HG03378 (cell line): ENCODE results near the gene RBBP8.

ENCODE experiments used
- ATAC-seq: cut with Tn5 transposase; IDR thresholded peaks from one replicate; pipeline ENCODE4 v1.9.1; 2021; ENCODE audit warnings: mild to moderate bottlenecking, moderate library complexity; ENCODE audit not compliant: unreplicated experiment

Gene RBBP8

DNA sequence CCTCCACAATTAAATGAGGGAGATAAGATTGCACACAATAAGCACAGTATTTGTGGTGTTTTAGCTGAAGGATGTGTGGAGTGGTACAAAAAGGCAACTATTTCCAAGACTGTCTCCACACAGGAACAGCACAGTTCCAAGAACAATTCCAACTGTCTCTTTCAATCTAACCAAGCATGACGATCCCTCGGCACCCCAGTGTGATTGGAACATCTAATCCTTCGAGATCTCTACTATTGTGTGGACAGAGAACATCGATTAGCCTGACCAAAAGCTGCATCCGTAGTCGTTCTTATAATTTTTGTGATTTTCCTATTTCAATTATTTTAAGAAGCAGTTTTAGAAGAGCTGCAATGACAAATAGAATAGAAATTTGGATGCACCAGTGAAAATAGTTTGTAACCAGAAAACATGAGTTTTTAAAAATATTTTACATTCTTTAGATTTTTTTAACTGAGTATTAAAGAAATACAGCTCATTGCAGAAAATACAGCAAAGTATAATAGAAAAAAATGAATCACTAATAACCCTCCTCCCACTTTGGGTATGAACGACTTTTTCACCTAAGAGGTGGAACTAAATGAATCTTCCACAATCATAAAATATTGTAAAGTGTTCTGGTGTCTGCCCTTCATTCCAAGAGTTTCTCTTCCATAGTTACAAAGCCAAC, 125.8 kb downstream of the RBBP8 start:
- no peak for ATAC-seq

DNA sequence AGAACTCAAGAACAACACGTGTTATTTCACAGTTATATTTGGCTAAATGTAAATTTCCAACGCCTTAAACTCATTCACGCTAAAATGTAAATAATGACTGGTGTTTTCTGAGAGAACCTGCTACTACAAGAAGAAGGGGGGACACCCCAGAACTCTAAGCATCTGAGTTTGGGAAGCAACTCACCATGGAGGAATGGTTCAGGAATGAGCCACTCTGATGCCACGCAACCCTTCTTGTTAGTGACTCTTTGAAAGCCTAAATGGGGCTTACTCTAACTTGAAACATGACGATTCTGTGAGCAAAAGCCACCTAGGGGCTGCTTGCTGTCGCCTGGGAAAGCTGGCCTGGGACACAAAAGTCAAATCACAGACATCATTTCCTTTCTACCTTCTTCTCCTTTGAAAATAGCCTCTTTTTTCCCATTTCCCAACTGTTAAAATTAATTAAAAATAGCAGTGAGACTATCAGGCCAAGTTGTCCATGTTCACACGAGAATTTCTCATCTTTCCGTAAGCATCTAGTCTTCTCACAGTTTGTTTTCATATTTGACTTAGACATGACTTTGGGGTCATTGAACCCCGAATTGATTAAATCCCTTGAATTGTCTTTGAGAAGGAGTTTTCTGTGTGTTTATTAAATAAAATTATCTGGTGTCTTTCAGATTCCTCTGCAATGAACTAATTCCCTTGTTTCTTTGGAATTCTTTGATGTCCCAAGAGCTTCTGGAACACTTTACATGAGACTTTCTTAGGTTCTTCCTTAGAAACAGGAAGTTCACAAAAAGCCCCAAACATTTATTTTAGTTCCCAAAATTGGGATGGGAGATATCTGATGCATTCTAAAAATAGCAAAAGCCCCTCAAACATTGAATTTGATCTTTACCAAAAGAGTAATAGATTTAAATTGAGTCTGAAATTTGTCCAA, 126.7 kb downstream of the RBBP8 start:
- ATAC-seq, result no peak

GRCh38 chr18:23062011-23062410, 128.9 kb downstream of the RBBP8 start:
- no peak for ATAC-seq

DNA sequence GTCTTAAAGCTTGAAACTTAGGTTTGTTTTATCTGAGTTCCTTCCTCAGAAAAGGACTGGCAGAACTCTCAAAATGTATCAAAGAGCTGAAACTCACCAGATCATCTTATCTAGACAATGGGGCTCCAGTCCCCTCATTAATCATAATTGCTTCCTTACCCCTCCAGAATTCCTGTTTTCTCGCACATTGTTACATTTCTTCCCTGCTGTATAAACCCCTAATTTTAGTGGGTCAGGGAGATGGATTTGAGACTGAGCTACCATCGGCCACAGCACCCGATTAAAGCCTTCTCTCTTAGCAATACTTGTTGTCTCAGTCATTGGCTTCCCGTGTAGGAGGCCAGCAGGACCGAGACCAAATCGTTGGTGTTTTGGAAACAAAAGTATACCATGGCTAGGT, 130.4 kb downstream of the RBBP8 start:
- ATAC-seq, result no peak

DNA sequence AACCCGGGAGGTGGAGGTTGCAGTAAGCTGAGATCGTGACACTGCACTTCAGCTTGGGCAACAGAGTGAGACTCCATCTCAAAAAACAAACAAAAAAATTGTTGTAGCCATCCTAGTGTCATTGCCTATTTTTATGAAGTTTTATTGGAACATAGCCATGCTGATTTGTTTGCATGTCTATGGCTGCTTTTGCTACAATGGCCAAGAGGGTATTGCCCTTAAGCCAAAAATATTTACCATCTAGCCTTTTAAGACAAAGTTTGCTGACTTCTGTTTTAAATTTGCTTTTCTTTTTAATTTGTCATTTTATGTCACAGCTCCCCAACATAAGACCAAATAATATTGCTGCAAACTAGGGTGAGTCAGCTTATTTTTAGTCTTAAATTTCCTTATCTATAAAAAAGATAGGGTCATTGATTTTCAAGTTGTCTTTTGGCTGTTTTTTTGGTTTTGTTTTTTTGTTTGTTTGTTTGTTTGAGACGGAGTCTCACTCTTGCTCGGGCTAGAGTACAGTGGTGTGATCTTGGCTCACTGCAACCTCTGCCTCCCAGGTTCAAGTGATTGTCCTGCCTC, 132.2 kb downstream of the RBBP8 start:
- ATAC-seq, result no peak

GRCh38 chr18:23066060-23066459, 132.9 kb downstream of the RBBP8 start:
- no peak for ATAC-seq

DNA sequence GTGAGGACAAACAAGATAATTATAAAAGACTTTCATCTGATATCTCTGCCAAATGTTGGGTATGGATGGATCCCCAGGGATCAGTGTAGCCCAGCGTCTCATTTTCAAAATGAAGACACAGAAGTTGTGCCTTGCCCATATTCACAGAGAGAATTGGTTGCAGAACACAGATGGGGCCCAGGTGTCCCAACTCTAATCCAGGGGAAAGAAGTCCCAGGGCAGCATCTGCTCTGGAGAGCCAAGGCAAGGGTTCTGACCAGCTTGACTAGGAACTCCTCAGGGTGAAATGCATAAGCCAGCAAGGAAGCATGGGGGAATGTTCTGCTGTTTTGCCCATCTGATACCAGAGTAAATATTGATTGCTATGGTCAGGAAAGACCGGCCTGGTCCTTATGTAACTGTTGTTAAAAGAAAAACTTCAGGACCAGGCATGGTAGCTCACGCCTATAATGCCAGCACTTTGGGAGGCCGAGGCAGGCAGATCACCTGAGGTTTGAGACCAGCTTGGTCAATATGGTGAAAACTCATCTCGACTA, 133.4 kb downstream of the RBBP8 start:
- no peak for ATAC-seq

GRCh38 chr18:23067236-23067635, 134.1 kb downstream of the RBBP8 start:
- no peak for ATAC-seq

GRCh38 chr18:23068011-23068410, 134.9 kb downstream of the RBBP8 start:
- no peak for ATAC-seq

GRCh38 chr18:23068570-23069310, 135.6 kb downstream of the RBBP8 start:
- ATAC-seq, result no peak

DNA sequence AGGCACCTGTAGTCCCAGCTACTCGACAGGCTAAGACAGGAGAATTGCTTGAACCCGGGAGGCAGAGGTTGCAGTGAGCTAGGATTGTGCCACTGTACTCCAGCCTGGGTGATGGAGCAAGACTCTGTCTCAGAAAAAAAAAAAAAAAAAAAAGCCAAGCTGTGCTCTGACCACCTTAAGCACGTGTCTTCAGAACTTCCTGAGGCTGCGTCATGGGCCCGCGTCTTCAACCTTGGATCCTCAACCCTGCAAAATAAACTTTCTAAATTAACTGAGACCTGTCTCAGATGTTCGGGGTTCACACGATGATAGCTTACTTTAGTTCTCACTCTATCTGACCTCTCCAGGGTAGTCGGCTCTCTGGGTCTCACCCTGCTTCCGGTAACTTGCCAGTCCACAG, 136.4 kb downstream of the RBBP8 start:
- no peak for ATAC-seq

- ATAC-seq, result no peak
Measured at GRCh38 chr18:23069898-23070297, 136.8 kb downstream of the RBBP8 start.

DNA sequence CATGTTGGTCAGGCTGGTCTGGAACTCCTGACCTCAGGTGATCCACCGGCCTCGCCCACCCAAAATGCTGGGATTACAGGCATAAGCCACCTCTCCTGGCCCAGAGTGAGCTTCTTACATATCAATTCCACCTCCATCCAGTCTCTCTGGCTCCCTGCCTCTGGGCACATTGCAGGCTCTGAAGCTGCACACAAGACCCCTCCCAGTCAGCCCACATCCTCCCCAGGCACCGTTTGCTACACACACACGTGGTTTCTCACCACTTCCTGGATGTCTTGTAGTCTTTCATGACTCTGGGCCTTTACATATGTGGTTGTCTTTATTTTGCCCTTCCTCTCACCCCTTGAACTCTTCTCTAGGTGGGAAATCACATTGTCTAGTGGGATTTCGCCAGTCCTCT, 138.2 kb downstream of the RBBP8 start:
- ATAC-seq, result peak; percentile 99

DNA sequence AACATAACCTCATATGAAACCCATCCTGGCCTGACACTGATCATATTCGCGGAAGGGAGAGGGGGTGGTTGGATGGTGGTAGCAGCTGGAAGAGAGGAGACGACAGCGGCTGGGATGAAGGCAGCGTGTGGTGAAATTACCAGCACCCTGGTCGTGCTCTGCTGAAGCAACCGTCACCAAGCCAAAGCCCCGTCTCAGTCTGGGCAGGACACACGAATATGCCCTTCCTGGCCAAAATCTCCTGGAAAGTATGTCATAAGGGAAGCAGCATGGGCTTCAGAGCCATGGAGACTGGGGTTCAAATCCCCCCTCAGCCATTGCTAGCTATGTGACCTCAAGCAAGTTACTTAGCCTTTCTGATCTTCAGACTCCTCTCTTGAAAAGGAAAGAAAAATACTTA, 139.0 kb downstream of the RBBP8 start:
- no peak for ATAC-seq

DNA sequence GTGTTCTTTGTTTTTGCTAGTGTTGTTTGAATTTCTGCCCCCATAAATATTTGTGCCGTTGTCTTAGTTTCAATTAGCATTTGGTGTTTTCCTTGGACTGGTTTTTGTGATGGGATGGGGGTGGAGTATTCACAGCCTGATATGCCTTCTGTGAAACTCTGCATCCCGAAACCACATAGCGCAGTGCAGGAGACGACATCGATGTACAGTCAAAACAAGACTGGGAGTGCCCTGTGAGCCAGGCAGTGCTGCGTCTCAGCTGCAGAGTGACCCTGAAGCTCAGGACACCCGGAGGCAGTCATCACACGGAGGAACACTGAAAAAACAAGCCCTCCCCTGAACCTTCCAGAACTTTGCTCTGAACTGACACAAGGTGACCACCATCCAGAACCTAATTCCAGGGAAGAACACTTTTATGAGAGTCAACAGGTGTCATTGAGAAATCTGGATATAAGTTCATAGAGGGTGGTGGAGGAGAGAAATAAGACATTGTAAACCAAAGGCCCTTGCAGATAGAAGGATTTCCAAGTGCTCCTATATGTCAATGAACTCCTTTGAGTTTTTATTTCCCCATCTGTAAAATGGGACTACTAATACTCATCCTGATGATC, 141.0 kb downstream of the RBBP8 start:
- no peak for ATAC-seq
